HG02840 (cell line): ENCODE results near the gene POLG.
"Not testable (repeated sequence)": the region's sequence is repeated elsewhere in the genome, so short reads cannot be mapped to it uniquely, and the experiment has no call there.

Experiments used
- ATAC-seq: cut with Tn5 transposase; IDR thresholded peaks from one replicate; pipeline ENCODE4 v1.9.1; 2021; ENCODE audit warnings: mild to moderate bottlenecking, moderate library complexity, moderate number of reproducible peaks; ENCODE audit not compliant: unreplicated experiment, low FRiP score

The POLG gene

GRCh38 chr15:89299896-89300295 is 34.7 kb downstream of the POLG start:
- no peak for ATAC-seq

GRCh38 chr15:89293012-89293411 is 41.6 kb downstream of the POLG start:
- ATAC-seq = no peak

GRCh38 chr15:89291934-89292438 is 42.6 kb downstream of the POLG start:
- no peak for ATAC-seq

- ATAC-seq = no peak
Observed at GRCh38 chr15:89283201-89283600, 51.4 kb downstream of the POLG start.

GRCh38 chr15:89282631-89283030 is 52.0 kb downstream of the POLG start:
- ATAC-seq = no peak

- ATAC-seq = no peak
Observed at GRCh38 chr15:89278307-89278706, 56.3 kb downstream of the POLG start.

- ATAC-seq = not testable (repeated sequence)
Observed at GRCh38 chr15:89277281-89277680, 57.3 kb downstream of the POLG start.
